Right ventricle myocardium superior (tissue), 1 donor: Measurements from ENCODE around the gene AGAP1. TPM values are rescaled to one million over a fixed set of nuclear protein-coding genes. Genes with fewer than 3 reads are reported as not detected.

Experiments used
- ATAC-seq: fragments of 200-7000 bp; cut with Tn5 transposase; one replicate; pipeline ENCODE4 v1.9.1; 2020; ENCODE audit warnings: mild to moderate bottlenecking; ENCODE audit not compliant: poor library complexity
- DNase-seq: peaks from one replicate; pipeline ENCODE4 v3.0.0-alpha.2; 2020
- intact Hi-C: fragments of 100-400 bp; cut with DNase I; formaldehyde crosslinking; loops from one replicate; pipeline ENCODE4 v1.11.2; 2022
- total RNA-seq: library from RNA; stranded (reverse); fragmentation: NEBNext Ultra II Directional; extraction: Animal tissue kit (Norgen Biotek cat#: 25700); gene quantifications from one replicate; pipeline ENCODE4 v1.2.1, GENCODE V29; 2021
- donor health status: DM: no; HTN: yes; CAD: no; lungs with severe emphysema.

AGAP1 gene
- total RNA-seq, 1 donor from 2014 or later, result 25.4 TPM

DNA sequence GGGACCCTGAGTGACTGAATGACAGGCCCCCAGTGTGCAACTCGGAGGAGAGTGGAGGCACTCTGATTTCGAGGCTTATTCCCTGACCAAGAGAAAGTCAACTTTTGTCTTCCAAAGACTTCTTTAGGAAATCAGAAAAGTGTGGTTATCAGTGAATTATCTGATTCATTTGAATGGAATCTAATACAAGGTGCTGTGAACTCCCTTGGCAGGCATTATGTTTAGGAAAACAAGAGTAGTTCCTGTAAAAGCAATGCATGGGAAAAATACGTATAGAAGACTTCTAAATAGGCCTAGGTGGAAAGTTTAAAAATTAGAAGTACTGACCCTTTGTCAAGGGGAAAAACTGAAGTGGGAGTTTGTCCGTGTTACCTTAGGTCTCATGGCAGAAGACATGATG lies 404.9 kb downstream of the AGAP1 start:
- ATAC-seq (no peak), DNase-seq (no peak)

GRCh38 chr2:235900631-235901030 lies 406.8 kb downstream of the AGAP1 start:
- ATAC-seq, result no peak
- intact Hi-C loops, result no loop called here

More for the DNA sequence above, 404.9 kb downstream of the AGAP1 start:
- intact Hi-C loops, result no loop called here

GRCh38 chr2:235901243-235901642 lies 407.4 kb downstream of the AGAP1 start:
- intact Hi-C loops, result no loop called here
- no peak for DNase-seq
- no peak for ATAC-seq

More at GRCh38 chr2:235900631-235901030, 406.8 kb downstream of the AGAP1 start:
- no peak for DNase-seq

DNA sequence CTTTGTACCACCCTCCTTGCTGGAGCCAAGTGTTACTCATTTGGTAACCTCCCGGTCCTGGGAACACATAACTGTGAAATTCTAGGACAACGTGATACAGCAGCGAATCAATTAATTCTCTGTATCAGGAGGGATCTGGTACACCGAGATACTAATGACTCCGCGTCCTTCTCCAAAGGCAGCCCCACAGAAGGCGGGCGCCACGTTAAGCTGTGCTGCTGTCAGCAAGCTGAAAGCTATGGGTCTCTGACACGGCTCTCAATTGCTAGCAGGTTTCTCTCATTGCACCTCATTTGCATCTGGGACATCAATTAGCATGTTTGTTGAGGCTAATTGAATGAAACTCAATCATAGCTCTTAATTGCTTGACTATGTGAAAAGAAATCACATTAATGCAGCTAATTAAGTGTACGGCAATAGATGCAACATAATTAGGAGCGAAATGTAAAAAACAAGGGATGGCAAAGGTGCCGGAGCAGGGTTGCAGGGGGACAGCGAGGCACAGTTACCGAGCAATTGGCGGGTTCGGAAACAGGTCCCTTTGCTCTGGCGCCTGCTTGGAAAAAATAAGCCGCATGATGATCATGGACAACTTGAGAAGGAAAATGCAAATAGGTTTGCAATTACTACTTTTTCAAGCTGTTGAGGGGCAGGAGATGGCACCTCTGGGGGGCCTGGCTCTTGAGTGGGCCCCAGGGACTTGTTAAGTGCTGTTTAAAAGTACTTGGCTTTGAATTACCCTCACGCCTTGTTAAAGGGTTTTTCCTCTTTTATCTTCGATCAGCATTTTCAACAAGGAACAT lies 410.1 kb downstream of the AGAP1 start:
- intact Hi-C loops, result no loop called here
- DNase-seq, result no peak
- ATAC-seq, result no peak

DNA sequence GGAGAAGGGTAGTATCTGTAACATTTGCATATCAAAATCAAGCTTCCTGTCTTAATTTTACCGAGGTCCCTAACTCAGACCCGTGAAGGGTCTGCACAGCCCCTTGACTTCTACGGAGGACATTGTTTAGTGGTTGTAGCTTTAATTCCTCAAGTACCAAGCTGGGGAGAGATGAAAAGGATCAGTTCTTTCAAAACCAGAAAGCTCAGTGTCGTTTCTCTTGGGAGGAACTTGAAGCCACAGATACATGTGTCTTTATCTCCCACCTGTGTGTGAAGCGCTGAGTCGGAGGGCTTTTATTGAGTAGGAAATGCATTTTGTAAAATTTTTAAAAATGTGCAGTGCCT lies 410.7 kb downstream of the AGAP1 start:
- intact Hi-C loops, result no loop called here
- DNase-seq (no peak), ATAC-seq (no peak)

- intact Hi-C loops, result no loop called here
- ATAC-seq (no peak), DNase-seq (no peak)
Observed at GRCh38 chr2:235908826-235909225, 415.0 kb downstream of the AGAP1 start.

DNA sequence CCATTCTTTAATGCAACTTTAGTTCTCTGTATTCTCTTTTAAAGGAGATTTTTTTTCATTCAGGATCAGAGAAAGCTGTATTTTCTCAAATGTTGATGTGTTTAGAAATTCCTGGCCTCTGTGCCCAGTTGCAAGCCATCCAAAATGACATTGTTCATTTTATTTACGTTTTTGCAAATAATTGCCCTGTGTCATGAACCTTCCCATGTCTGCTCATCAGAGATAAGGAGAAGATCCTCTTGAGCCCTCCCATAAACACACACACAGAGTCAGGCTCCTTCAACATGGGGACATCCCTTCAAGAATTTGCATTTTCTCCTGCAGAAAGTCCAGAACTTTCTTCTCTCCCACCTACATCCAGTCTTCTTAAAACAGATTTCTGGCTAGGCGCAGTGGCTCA lies 415.5 kb downstream of the AGAP1 start:
- ATAC-seq, result no peak
- DNase-seq, result no peak
- intact Hi-C loops, result no loop called here

GRCh38 chr2:235910067-235910466 lies 416.2 kb downstream of the AGAP1 start:
- no peak for ATAC-seq
- intact Hi-C loops, result no loop called here
- no peak for DNase-seq

DNA sequence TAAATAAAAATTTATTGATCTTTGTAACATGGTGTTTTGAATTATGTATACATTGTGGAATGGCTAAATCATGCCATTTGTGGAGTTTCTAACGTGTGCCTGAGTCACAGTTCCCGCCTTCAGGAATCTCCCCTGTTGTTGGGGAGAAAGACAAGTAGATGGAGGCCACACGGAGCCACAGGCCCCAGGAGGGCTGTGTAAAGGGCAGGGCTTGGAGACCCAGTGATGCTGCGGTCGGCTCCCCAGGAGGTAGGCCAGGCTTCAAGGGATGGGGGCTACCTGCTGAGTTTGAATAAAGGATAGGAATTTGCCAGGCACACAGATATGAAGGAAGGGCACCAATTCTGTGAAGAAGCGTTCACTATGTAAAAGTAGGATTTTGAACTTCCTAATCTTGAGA lies 417.3 kb downstream of the AGAP1 start:
- intact Hi-C loops, result no loop called here
- DNase-seq (no peak), ATAC-seq (no peak)

DNA sequence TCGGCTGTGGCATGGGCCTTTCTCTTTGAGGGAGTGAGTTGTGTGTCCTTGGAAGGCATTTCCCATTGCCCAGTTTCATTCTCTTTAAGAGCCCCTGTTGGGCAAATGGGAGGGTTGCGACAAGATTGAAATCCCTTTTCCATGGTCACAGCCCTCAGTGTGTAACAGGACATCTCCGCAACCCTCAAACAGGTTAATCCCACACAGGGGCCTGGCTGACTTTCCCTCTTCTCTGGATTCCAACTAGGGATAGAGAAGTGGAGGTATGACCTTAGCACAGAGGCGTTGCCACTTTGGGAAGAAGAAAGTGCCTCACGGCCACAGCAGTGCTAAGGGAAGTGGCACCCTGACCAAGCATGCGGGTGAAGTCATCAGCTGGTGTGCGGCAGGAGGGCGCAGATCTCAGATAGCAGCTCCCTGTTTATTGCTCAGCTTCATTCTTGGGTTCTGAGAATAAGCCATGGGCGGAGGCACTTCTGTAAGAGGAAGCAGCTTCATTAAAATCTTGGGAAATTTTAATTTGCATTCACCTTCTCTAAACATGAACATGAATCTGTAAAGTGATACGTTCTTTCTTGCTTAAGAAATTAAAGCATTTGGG lies 417.9 kb downstream of the AGAP1 start:
- ATAC-seq (no peak), DNase-seq (no peak)
- intact Hi-C loops, result no loop called here

- DNase-seq (no peak), ATAC-seq (no peak)
- intact Hi-C loops, result no loop called here
Observed at GRCh38 chr2:235914756-235915155, 420.9 kb downstream of the AGAP1 start.

GRCh38 chr2:235917506-235917905 lies 423.7 kb downstream of the AGAP1 start:
- ATAC-seq, result no peak
- intact Hi-C loops, result no loop called here
- no peak for DNase-seq

DNA sequence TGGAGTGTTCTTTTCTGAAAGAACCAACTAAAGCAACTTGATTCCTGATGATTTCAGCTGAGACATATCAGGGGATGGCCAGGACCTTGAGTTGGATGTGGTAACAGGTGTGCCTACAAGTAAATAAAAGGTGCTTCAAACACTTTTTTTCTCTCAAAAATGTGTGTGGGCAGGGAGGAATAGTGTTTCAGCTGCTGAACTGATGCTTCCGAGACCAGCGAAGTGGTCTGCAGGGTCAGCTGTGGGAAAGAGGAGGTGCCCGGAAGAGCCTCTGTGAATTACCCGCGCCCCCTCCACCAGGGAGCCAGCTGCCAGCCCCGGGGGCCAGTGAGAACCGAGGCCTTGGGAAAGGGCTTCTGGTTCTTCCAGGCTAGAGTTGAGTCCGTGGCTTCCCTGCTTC lies 425.0 kb downstream of the AGAP1 start:
- no peak for DNase-seq
- no peak for ATAC-seq
- intact Hi-C loops, result no loop called here

DNA sequence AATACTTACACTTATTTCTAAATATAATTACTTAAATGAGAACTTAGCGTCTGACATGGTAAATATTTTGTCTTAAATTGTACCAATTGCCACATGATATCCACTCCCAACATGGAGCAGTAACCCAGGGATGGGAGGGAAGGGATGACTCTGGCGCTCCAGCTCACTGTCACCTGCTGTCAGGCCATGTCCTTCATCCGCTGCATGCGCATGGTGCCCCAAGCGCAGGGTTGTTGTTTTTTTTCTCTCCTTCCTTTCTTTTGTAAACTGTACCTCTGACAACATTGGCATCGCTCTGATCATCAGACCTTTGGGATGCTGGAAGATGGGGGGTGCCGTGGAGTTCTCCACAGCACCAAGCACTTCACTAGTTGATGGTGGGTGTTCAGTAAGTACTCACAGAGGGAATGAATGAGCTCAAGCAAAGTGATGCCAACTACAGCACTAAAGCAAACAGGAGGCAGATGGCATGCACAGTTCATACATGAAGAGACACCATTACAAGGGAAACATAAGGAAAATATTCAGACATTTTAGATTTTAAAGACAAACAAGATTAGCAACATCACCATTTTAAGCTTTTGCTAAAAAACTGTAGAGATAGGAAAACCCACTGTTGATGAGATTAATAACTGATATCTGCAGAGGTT lies 426.5 kb downstream of the AGAP1 start:
- intact Hi-C loops, result no loop called here
- DNase-seq (no peak), ATAC-seq (no peak)

- ATAC-seq (no peak), DNase-seq (no peak)
- intact Hi-C loops, result no loop called here
Observed at GRCh38 chr2:235921508-235922191, 427.8 kb downstream of the AGAP1 start.

GRCh38 chr2:235922839-235923238 lies 429.0 kb downstream of the AGAP1 start:
- intact Hi-C loops, result no loop called here
- ATAC-seq, result no peak
- DNase-seq, result no peak

- intact Hi-C loops, result no loop called here
- no peak for DNase-seq
- no peak for ATAC-seq
Observed at GRCh38 chr2:235923859-235924674, 430.2 kb downstream of the AGAP1 start.

DNA sequence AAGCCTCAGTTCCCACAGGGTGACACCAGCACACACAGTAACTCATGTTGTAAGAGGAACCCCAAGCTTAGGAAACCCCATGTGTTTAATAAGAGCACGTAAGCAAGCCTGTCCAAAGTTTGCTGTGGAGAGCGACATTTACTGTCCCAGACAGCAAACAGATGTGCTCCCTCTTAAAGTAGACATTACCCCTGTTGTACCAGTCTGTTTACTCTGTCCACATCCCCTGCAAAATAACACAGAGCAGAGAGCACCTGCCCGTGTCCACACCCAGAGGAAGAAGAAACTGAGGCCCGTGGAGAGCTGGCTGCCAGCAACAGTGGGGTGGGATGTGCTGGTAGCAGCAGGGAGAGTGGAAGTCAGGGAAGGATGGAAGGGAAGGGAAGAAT lies 430.8 kb downstream of the AGAP1 start:
- ATAC-seq, result no peak
- intact Hi-C loops, result no loop called here
- no peak for DNase-seq
